Stimulated activated CD4-positive, alpha-beta T cell treated with anti-CD3 and anti-CD28 coated beads, Interleukin-15, amount 100 ng/mL, for 24 hours (primary cell): ENCODE data around the gene GIMAP1.

Source experiments
- DNase-seq: peaks from one replicate; pipeline ENCODE4 v3.0.0-alpha.2; 2020

Gene GIMAP1

GRCh38 chr7:150723467-150723866 lies 7.1 kb downstream of the GIMAP1 start:
- DNase-seq: no peak

DNA sequence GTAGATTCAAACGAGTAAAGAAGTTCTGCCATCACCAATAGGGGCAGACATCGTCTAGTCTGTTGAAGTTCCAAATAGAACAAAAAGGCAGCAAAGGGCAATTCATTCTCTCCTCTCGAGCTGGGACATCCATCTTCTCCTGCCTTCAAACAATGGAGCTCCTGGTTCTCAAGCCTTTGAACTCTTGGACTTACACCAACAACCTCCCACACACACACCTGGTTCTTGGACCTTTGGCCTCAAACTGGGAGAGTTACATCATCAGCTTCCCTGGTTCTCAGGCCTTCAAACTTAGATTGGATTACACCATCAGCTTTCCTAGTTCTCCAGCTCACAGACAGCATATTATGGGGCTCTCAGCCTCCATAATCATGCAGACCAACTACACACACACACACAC lies 11.0 kb downstream of the GIMAP1 start:
- no peak for DNase-seq

DNA sequence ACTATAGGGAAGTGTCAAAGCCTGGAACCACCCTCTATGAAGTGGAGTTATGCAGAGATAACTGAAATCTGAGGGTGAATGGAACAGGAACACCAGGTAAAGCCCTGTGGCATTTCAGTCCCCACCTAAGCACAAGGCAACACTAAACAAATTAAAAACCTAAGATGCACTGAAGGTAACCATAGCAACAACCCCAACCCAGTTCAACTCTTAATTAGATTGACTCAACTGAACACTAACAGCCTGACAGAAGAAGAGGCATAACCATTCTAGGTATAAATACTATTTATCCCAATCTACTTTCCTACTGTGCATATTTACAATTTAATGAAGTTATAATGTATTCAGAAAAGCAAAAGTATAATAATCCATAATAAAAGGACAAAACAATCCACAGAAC lies 11.6 kb downstream of the GIMAP1 start:
- no peak for DNase-seq

DNA sequence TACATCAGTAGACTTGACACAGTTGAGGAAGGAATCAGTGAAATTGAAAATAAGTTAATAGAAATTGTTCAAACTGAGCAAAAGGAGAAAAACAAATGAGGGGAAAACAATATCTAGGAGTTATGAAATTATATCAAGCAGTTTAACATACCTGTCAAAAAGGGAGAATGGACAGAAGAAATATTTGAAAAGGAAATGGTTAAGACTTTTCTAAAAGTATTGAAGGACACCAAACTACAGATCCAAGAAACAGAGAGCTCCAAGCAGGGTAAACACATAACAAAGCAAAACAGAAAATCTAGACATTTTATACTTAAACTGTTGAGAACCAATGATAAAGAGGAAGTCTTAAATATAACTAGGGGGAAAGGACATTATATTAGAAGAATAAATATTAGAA lies 12.2 kb downstream of the GIMAP1 start:
- DNase-seq: no peak

- DNase-seq: no peak
Measured at GRCh38 chr7:150731916-150732315, 15.5 kb downstream of the GIMAP1 start.

- no peak for DNase-seq
Measured at GRCh38 chr7:150732786-150733481, 16.5 kb downstream of the GIMAP1 start.

GRCh38 chr7:150733482-150734095 lies 17.2 kb downstream of the GIMAP1 start:
- no peak for DNase-seq

DNA sequence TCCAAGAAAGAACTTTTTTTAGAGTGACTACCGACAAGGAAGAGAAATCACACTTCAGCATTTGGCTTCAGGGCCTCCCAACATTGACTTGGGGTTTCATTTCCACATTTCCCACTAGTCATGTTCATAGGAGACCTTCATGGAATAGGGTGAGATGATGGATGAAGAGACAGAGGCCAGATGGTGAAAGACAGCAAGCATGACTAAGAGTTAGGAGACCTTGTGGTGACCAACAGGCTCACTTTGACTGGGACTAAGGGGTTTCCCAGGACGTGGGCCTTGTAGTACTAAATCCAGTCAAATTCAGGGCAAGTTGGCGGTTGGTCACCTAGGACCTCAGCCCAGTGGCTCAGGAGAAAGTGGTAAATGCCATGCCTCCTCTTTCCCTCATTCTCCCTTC lies 17.8 kb downstream of the GIMAP1 start:
- peak; percentile 61 for DNase-seq

DNA sequence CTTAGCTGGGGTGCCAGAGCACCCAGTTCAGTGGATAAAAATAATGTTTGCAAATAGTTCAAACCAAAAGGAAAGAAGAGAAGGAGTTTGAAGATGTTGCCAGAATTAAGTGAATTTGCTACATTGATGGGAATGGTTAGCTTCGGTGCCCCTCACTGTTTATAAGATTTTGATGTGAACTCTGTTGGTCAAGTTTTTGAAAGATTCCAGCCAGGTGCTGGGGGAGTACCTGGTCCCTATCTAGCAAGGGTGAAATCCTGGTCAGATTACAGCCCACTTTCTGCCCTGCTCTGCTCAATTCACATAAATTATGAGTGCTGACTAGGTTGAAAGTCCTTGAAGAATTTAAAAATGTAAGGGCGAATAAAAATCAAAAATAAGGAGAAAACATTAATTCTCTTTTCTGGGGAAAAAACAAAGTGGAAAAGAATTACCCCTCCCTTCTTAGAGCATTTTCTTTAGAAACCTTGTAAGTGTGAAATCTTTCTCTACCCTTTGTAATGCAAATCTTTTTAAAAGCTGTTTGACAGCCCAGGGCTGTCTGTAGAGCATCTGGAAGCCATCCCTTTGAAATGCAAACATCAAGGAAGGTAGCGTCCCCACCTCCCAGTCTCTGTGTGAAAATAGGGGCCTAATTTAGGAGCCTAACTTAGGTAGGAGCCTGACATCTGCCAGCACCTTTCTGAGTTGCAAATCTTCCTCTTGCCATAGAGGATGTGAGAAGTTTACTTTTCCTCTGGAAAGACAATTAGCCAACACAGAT lies 19.4 kb downstream of the GIMAP1 start:
- no peak for DNase-seq

DNA sequence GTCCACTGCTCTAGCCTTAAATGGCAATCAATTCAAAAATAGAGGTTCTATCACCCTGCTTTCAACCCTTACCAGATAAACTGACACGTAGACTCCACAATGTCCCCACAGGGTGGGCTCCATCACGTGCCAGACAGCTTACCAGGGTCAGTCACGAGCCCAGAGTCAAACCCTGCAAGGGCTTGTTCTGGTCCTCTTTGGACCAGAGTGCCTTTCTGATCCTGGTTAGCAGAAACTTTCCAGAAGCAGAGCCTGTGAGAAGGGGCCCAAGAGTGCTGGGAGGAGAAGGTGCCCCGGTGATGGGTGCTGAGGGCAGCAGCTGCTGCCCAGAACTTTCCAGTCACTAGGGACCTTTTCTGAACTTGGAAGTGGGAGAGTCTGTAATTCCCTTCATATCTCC lies 20.5 kb downstream of the GIMAP1 start:
- no peak for DNase-seq

- peak; percentile 68 for DNase-seq
Measured at GRCh38 chr7:150737265-150738055, 21.0 kb downstream of the GIMAP1 start, which contains the start of gene GIMAP5. TSS of gene GIMAP5 (plus strand) at chr7:150737418. CDS start at chr7:150740885, 3,467 bp downstream.

DNA sequence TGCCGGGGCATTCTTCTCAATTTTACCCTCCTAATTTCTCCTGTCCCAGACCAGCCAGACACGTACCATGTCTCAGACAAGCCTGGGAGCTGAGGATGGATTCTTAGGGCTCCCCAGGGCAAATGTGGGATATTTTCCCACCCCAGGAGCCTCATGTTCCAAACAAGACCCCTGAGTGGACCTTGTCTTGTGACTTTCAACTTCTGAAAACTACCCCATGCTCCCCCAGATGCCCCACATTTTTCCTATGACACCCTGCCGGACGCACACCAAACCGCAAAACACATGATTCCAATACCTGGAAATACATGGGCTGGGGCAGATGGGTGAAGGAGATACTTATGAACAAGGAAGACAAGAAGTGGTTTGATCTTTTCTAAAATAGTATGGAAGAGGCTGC lies 21.7 kb downstream of the GIMAP1 start:
- no peak for DNase-seq

- no peak for DNase-seq
Measured at GRCh38 chr7:150738591-150739001, 22.2 kb downstream of the GIMAP1 start.

GRCh38 chr7:150739033-150739432 lies 22.6 kb downstream of the GIMAP1 start:
- DNase-seq: no peak

DNA sequence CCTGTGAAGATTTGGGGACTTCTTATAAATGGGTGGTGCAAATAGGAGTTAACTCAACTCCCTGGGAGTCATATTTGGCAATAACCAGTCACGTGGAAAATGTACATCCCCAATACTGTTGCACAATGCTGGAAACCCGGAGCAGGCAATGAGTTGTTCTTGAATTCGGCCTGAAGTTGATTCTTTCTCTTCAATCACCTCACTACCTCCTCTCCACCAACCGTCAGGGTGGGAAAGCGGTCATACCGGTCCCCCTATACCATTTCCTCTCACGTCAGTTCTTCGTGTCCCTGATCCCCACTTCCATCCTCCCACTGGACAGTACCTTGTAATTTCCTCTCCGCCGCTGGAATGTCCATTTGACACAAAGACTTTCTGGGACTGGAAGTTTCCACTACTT lies 23.6 kb downstream of the GIMAP1 start:
- DNase-seq: no peak

GRCh38 chr7:150742286-150742968 lies 26.0 kb downstream of the GIMAP1 start:
- peak; percentile 67 for DNase-seq

GRCh38 chr7:150744041-150744656 lies 27.7 kb downstream of the GIMAP1 start:
- no peak for DNase-seq

DNA sequence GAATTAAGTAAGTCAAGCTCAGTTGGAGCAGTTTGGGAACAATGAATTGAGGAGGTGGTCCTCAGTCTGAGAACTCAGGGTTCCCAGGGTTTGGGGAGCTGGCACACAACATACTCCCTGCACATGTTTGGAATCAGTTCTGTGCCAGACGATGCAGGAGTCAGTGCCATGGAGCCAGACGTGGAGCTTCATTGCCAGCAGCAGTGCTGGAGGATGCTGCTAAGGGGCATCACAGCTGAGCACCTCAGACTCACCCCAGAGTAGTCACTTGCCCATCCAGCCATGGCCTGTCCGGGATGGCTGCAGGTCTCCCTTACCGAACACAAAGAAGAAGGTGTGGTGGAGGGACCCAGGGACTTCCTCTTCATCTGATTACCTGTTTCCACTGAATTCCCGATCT lies 28.7 kb downstream of the GIMAP1 start:
- DNase-seq: no peak

DNA sequence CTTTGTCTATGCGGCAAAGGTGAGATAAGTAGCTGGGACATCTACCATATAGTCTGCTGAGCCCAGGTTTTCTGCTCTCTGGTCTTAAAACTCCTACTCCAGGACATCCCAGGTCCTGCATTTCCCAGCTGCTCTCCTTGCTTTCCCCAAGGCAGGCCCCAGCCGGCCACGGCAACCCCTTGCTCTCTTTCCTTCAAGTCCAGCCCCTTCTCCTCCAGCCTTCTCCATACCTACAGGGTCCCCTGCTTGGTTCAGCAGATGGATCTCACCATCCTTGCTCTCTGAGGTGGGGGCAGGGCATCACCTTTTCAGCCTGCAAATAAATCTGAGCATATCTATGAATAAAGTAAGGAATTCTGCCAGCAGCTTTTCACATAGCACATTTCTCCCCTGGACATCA lies 29.5 kb downstream of the GIMAP1 start:
- DNase-seq: no peak

- DNase-seq: peak; percentile 32
Measured at GRCh38 chr7:150746921-150747320, 30.5 kb downstream of the GIMAP1 start.

DNA sequence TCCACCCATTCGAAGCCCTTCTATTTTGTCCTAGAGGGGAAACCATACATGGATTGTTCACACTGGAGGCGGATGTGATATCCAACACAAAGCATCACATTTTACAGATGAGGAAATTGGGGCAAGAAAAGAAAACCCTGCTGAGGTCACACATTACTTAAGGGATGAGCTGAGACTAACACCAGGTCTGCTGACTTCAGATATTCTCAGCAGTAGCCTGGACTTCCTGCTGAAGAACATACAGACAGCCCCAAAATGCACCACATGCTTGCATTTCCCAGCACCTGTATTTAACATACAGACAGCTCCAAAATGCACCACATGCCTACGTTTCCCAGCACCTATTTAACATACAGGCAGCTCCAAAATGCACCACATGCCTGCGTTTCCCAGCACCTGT lies 32.0 kb downstream of the GIMAP1 start:
- no peak for DNase-seq

DNA sequence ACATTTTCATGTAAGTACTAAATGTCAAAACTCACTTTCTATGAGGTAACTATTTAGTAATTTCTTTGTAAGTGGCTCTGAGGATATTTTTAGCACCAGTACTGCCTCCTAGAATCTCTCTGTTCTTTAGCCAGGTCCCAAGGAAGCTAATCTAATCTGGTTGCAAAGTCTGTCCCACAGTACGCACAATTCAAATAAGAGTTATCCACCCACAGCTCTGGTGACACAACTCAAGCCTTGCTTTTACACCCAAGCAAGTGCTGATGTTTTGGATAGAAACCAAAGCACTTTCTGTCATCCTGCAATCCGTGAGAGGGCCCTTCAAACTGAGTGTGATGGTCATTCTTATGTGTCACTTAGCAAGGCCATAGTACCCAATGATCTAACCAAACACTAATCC lies 35.3 kb downstream of the GIMAP1 start:
- DNase-seq: peak; percentile 36
